HG03442 (cell line): ENCODE measurements around the gene LSM14A.
"Not testable (repeated sequence)": the region's sequence is repeated elsewhere in the genome, so short reads cannot be mapped to it uniquely, and the experiment has no call there.

Experiments
- ATAC-seq: cut with Tn5 transposase; IDR thresholded peaks from one replicate; pipeline ENCODE4 v1.9.1; 2021; ENCODE audit warnings: mild to moderate bottlenecking, moderate library complexity; ENCODE audit not compliant: unreplicated experiment

Gene LSM14A

GRCh38 chr19:34155686-34156085 lies 16.6 kb upstream of the LSM14A start:
- no peak for ATAC-seq

DNA sequence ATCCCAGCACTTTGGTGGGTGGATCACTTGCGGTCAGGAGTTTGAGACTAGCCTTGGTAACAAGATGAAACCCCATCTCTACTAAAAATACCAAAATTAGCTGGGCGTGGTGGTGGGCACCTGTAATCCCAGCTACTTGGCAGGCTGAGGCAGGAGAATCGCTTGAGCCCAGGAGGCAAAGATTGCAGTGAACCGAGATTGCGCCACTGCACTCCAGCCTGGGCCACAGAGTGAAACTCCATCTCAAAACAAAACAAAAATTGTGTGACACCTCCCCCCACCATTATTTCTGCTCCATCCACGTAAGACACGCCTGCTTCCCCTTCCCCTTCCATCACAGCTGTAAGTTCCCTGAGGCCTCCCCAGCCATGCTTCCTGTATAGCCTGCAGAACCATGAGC lies 13.3 kb upstream of the LSM14A start:
- ATAC-seq, result not testable (repeated sequence)

- ATAC-seq, result not testable (repeated sequence)
Observed at GRCh38 chr19:34159541-34159940, 12.8 kb upstream of the LSM14A start.

- not testable (repeated sequence) for ATAC-seq
Observed at GRCh38 chr19:34161902-34162301, 10.4 kb upstream of the LSM14A start.

DNA sequence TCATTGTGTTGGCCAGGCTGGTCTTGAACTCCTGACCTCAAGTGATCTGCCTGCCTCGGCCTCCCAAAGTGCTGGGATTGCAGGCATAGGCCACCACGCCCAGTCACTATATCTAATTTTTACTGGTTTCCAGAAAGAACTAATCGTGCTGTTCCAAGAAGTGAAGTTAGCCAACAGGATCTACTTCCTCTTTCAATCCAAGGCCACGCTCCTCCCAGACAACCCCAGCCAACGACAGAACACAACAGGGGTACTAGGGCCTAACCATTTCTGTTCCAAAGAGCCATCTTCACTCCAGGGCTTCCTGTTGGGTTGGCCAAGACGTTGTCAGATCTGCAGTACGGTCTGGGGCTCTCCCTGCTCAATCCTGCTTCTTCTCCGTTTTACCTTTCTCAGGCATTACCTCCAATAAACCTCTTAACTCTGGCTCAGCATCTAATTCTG lies 7.0 kb upstream of the LSM14A start:
- no peak for ATAC-seq

- not testable (repeated sequence) for ATAC-seq
Observed at GRCh38 chr19:34169475-34170199, 2.7 kb upstream of the LSM14A start.

DNA sequence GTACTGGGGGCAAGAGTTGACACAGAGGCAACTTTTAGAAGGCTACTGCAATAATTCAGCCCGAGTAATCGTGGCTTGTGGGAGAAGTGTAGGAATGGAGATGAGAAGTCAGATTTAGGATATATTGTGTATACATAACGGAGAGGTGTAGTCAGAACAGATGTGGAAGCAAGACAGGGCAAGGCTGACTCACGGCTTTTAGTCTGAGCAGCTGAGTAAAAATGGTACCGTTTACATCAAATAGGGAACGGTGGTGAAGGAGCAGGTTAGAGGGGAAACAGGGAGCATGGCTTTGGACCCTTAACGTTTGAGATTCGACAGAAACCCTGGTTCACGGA lies 796 bp upstream of the LSM14A start:
- peak; percentile 16 for ATAC-seq

DNA sequence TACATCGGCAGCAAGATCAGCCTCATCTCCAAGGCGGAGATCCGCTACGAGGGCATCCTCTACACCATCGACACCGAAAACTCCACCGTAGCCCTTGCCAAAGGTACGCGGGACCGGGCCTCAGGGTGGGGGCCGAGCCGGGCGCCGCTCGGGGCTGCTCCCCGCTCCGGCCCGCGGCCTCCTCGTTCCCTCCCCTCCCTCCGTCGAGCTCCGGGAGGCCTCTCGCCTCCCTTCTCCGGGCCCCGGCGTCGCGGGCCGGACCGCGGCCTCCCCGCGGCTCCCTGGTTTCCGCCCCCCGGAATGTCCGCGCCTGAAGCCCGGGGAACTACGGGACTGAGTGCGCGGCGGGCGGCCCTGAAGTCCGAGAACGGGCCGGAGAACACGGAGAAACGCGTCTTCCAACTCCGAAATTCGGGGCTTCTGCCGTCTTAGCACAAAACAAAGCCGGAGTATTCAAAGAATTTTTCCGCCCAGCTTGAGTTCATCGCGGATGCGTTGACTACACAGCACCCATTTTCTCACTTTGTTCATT lies 423 bp downstream of the LSM14A start:
- ATAC-seq, result peak; percentile 30

GRCh38 chr19:34173193-34173956 lies 1.1 kb downstream of the LSM14A start:
- ATAC-seq, result no peak

- ATAC-seq, result not testable (repeated sequence)
Observed at GRCh38 chr19:34175173-34175572, 2.9 kb downstream of the LSM14A start.

GRCh38 chr19:34176581-34176980 lies 4.3 kb downstream of the LSM14A start:
- ATAC-seq, result no peak

- ATAC-seq, result no peak
Observed at GRCh38 chr19:34178274-34178610, 5.9 kb downstream of the LSM14A start.

- ATAC-seq, result no peak
Observed at GRCh38 chr19:34179066-34179465, 6.8 kb downstream of the LSM14A start.

DNA sequence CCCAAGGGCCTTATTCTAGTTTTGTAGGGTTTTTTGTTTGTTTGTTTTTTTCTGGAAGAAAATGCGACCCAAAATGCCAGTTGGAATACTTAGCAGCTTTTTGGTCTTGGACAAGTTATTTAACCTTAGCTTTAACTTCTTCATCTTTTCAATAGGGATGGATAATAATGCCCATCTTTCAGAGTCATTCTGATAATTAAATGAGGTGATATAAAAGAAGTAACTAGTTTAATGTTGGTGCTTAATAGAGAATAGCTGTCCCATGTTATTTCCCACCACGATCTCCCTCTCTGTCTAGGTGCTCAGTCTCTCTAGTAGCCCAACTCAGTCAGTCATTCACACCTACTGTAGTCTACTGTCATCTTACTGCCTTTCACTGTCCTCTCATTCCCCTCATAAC lies 8.0 kb downstream of the LSM14A start:
- ATAC-seq, result no peak

DNA sequence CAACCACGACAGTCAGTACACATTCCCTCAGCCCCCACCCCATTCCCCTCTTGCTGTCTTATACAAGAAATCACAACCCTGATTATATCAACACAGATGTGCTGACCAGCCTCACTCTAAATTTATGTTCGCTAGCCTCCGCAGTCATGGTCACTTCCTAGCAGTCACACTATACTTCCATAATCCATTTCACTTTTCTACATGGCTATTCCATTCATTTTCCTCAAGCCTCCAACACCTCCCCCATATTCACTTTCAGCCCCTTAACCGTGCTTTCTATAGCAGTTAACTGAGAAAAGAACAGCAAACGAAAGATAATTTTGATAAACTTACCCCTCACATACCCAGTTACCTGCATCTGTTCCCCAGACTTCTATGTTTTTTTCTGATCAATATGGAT lies 8.4 kb downstream of the LSM14A start:
- ATAC-seq, result no peak

DNA sequence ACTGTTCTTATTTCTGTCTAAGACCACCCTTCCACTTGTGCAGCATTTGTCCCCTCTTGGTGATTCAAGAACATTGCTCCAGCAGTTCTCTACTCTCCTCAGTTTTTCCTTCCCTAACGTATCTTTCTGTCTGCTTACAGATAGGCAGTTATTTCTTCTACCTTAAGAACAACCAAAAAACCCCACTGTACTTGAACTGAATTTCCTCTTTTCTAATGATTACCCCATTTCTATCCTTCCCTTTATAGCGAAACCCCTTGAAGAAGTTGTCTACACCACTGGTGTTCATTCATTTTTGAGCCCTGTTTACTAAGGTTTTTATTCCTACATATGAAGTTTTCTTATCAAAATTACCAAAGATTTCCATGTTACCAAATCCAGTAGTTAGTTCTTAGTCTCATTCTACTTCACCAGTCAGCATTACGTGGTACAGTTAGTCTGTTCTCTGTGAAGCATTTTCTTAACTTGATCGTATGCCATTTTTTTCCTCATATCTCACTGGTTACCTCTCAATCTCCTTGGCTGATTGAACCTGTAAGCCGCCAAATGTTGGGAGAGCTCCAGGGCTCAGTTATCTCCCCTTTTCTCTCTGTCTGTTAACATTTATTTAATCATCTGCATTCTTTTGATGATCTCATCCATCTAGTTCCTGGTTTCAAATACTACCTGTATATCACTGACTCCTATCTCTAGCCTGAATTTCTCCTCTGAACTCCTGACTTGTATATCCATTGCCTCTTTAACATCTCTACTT lies 9.0 kb downstream of the LSM14A start:
- no peak for ATAC-seq

GRCh38 chr19:34182125-34182524 lies 9.8 kb downstream of the LSM14A start:
- ATAC-seq, result no peak

GRCh38 chr19:34184880-34185491 lies 12.7 kb downstream of the LSM14A start:
- ATAC-seq, result no peak

DNA sequence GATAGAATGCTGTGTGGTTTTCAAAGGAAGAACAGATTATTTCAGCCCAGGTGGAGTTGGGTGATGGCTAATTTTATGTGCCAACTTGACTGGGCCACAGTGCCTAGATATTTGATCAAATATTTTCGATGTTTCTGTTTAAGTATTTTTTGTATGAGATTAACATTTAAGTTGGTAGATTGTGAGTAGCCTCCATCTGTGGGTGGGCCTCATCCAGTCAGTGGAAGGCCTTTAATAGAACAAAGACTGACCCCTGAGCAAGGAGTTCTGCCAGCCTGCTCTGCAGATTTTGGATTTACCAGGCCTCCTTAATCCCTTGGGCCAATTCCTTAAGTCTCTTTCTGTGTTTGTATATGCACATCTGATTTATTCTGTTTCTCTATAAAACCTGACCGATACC lies 13.9 kb downstream of the LSM14A start:
- ATAC-seq, result no peak

DNA sequence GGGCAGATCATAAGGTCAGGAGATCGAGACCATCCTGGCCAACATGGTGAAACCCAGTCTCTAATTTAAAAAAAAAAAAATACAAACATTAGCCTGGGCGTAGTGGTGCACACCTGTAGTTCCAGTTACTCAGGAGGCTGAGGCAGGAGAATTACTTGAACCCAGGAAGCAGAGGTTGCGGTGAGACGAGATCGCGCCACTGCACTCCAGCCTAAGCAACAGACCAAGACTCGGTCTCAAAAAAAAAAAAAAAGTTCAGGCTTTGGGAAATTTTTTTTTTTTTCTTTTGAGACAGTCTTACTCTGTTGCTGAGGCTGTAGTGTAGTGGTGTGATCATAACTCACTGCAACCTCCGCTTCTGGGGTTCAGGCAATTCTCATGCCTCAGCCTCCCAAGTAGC lies 14.7 kb downstream of the LSM14A start:
- ATAC-seq, result no peak

GRCh38 chr19:34188408-34188807 lies 16.1 kb downstream of the LSM14A start:
- no peak for ATAC-seq
